ELR (cell line): Measurements from ENCODE around the gene DPH6.
"Not testable (repeated sequence)": the region's sequence is repeated elsewhere in the genome, so short reads cannot be mapped to it uniquely, and the experiment has no call there.

ENCODE experiments used
- DNase-seq: peaks from one replicate; pipeline ENCODE4 v3.0.0-alpha.2; 2015; ENCODE audit warnings: low read depth

Gene DPH6, protein sequence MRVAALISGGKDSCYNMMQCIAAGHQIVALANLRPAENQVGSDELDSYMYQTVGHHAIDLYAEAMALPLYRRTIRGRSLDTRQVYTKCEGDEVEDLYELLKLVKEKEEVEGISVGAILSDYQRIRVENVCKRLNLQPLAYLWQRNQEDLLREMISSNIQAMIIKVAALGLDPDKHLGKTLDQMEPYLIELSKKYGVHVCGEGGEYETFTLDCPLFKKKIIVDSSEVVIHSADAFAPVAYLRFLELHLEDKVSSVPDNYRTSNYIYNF

DNA sequence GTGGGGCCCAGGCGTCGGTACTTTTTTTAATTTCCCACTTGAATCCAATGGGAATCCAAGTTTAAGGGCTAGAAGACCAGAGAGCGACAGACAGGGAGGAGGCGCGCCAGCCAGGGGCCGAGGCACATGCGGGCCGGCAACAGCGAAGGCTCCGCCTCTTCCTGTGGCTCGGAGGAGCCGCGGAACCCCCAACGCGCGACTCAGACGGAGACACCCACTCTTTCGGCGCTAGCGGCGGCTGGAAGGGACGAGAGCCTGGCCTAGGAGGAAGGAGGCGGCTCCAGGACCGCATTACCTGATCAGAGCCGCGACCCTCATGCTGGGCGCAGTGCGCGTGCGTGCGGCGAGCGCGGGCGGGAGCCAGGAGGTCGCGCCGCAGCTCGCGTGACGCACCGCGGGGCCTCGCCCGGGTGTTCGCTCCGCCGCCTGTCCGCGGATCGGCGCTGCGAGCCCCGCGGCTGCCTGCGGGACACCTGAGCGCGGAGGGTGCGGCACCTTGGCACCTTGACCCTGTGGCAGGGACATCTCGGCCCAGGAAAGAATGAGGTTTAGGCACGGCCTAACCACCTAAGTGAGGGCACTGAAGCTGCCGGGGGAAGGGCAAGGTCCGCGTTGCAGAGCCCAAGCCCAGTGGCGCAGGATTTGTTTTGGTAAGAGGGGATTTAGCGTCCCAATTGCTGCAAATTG, at the start of gene DPH6:
Gene DPH6 (minus strand): TSS at position 342 of the 687 bp plus-strand sequence. CDS start 24 bp downstream, at position 318.
- DNase-seq = peak; percentile 88

DNA sequence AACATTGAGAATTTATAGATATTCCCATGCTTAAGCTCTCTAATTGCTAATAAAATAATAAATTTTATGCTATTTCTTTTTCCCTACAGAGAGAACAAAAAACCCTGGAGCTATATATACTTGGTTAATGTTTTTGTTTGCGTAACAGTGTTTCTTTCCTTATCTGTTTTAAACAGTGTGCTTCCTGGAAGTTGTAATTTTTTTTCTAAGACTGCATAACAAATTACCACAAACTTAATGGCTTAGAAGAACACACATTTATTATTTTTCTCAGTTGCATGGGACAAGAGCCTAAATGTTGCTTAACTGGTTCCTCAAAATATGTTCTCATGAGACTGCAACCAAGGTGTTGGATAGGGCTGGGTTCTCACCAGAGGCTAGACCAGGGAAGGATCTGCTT, 49.7 kb upstream of the DPH6 start:
- no peak for DNase-seq

DNA sequence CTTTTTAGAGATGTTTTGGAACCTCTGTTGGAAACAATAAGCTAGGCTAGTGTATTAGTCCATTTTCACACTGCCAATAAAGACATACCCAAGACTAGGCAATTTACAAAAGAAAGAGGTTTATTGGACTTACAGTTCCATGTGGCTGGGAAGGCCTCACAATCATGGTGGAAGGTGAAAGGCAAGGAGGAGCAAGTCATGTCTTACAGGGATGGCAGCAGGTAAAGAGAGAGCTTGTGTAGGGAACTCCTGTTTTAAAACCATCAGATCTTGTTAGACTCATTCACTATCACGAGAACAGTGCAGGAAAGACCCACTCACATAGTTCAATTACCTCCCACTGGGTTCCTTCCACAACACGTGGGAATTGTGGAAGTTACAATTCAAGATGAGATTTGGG, 46.0 kb upstream of the DPH6 start:
- not testable (repeated sequence) for DNase-seq

DNA sequence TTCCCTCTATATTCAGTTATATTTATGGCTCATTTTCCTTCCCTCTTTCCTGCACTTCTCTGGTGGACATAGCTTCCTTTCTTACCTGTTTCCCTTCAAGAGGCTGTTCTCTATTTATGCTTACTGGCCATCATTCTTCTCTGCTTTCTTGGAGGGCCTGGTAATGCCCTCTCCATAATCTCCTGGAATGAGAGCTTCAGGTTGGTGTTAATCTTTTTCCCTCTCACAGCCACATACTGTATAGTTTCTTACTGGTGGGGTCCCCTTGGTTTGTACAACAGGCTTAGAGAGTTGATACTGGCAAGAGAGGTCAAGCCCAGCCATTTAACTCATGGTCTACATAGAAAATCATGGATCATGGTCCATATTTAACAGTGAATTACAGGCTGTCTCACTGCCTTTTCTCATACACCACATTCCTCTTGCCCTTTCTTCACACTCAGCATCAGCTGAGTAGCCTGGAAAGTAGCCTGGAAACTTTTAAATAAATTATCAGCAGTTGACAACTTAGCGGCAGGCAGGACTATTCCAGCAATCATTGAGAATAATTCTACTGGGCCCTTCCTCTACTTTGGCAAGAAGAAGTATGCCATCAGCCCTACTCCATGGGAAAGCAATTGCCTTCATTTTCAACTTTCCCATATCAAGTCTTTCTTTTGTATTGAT, 38.0 kb upstream of the DPH6 start:
- DNase-seq = no peak

DNA sequence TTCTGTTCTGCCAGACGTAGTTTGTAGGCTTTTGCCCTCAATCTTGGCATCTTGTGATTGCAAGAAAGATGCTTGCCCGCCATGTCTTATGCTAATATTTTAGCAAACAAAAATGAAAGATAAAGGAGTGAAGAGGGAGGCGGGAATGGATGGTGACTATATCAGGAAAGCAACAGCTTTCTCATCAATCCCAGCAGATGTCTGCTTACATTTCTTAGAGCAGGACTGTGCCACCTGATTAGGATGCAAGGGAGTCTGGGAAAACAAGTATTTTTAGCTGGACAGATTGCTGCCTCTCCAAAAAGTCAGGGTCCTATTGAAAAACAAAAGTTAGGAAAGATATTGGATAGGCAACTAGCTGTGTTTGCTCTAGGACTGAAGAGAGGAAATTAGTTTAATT, 34.6 kb upstream of the DPH6 start:
- DNase-seq = no peak

DNA sequence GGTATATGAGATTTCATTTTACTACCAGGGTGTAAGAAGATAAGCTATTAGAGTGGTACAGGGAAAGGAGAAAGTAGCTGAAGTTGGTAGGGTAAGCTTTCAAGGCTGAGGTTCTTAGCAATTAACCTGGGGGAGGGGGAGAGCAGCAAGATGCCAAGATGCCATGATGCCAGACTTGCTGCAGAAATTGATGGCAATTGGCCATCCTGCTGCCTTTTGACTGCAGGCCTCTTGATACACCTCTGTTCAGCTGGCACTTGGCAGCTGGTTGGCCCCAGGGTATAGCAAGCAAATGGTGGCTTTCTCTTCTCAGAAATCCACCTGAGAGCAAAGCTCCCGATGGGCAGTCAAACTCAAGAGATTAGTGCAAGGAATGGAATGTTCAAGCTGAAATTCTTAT, 21.4 kb upstream of the DPH6 start:
- DNase-seq = no peak

DNA sequence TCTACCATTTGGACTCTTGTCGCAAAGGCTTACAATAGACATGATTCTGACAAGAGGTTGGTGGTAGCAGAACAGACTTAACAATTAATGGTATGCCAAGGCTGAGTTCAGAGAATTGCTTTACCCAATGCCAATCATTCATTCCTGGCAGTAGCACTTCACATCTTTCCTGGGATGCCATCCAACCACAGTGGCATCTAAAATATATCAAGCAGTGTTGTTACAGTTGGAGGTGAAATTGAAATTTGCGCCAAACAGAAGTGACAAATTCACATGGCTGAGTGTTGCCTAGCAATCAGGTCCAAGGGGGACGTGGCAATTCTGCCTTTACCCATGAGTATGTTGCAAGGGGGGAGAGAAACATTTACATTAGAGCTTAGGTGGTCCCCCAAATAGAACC, 21.0 kb upstream of the DPH6 start:
- DNase-seq = no peak

DNA sequence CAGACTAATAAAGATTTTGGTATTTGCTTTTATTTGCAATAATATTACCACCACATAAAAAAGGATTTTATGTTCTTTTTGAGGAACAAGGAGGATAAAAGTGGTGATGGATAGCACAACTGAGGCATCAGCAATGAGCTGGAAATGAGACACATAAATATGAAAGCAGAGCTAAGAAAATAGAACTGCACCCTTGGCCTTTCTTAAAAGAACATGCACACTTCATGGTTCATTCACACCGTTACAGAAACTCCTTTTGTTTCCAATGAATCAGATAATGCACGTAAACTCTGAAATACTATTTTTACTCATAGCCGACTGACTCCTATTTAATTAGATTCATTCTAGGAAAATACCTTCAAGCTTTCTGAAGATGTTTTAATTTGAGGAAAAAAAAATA, 19.9 kb upstream of the DPH6 start:
- no peak for DNase-seq

DNA sequence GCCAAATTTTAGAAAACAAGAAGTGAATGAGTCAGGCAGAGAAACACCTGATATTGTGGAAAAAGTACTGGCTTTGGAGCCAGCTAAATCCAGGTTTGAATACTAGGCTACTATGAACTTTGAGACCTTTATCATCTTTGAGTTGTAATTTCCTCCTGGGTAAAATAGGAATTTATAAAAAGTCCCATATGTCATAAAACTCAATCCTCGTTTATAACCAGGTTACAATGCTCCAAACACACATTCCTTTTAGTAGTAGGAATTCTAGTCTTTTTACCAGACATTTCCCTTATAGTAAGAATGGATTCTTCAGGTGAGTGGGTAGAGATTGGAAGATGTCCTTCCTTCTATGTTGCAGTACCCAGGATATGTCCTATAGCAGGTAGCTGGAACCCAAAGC, 16.7 kb upstream of the DPH6 start:
- DNase-seq = no peak

DNA sequence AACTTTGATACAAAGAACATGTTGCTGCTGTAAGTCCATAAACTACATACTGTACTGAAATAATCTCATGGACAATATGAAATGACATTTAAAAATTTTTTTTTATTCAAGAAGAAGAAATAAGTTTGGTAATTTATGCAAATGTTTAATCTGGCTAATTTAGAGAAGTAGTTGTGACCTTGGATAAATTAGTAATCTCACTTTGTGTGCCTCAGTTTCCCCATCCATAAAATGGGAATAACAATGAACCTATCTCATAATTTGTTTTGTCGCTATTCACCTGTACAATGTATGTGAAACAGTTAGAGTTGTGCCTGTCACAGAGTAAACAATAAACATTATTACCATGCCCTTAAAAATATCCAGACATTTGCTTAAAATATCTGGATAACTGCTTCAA, 15.3 kb upstream of the DPH6 start:
- no peak for DNase-seq

DNA sequence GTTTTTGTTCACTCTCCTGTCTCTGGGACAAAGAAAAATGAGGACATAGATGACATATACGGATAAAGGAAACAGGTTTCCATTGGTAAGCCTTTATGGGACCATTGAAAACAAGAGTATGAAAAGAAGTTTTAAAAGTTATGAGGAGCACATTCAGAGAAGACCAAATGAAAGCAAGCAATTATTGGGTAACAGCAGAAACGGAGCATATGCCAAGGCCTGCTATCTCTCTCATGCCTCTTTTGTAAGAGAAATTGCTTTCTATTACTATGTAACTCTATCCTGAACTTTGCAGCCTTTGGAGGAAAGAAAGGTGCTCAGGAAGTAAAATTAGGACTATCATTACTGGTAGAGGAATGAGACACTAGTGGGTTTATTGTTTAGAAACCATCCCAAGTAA, 14.9 kb upstream of the DPH6 start:
- DNase-seq = no peak

DNA sequence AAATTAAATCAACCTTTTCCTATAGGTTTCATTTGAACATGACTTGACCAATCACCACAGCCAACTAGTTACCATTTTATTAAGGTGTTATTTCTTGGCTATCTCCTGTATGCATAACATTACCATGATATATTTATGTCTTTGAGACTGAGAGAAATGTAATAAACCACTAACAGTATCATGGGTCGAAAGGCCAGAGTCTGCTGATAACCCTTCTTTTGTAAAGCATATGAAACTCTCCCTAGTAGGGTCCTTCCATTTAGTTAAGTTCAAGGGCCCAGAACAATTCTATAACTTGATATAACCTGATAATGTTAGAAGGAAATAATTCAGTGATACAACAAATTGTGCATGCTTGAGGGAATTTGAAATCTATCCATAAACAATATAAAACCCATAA, 14.3 kb upstream of the DPH6 start:
- DNase-seq = no peak

DNA sequence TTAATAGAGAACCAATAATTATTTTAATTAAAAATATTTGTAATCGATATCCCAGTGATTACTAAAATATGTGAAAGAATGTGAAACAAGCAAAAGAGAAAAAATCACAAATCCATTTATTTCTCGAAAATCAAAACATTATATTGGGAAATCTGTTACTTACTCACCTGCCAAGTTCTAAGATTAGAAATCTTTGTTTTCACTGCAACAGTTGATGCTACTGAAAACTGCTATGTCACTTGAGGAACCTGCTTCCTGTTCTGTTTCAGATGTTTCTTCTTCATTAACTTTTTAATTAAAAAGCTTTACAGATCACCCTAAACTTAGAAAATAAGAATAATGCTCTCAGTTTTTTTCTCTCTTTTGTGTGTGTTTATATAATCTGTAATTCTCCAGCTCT, 13.7 kb upstream of the DPH6 start:
- DNase-seq = no peak

DNA sequence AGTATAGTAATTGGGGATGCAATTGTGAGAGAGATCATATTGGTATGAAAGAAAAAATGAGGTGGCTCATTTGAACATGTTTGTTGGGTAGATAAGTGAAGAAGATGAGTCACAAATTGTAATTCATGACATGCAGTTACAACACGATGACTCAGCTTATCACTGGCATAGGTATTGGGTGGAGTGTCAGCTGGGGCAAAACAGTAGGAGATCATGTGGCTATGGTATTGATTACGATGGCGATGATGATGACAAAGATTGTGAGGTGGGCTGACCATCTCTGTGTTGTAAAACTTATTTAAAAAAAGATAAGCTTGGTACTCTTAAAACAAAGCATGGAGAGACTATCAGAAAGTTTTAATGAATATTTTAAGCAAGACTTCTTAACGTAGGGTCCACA, 11.6 kb upstream of the DPH6 start:
- peak; percentile 88 for DNase-seq

DNA sequence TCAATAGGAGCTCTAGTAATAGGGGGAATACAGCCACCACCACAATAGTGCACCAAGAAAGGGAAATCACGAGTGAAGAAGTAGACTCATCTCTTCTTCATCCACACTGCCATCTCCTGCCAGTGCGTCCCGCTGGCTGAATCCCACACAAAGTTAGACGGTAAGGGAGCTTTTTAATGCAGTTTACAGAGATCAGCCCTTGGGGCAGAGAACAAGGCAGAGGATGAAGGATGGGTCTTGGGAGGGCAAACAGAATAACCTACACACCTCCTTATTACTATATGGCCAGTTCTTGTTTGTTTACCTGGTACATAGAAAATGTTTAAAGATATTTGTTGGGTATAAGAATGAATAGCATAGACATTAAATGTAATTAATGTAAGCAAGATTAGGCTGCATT, 11.0 kb upstream of the DPH6 start:
- no peak for DNase-seq

DNA sequence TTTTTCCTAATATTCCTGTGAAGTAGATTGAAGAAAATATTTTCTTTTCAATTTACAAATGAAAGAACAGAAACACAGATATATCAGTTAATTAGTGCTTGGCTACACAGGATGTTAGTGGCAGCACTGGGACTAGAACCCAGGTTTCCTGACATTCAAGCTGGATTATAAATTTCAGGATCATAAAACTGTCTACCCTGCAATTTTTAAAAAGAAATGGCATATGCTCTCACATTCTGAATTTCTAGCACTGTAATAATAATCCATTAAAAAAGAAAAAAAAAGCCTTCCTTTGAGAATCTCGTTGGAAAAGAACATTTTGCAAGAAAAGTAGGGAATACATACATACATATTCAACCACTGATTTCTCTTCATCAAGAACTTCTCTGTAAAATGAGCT, 9.3 kb upstream of the DPH6 start:
- DNase-seq = no peak

DNA sequence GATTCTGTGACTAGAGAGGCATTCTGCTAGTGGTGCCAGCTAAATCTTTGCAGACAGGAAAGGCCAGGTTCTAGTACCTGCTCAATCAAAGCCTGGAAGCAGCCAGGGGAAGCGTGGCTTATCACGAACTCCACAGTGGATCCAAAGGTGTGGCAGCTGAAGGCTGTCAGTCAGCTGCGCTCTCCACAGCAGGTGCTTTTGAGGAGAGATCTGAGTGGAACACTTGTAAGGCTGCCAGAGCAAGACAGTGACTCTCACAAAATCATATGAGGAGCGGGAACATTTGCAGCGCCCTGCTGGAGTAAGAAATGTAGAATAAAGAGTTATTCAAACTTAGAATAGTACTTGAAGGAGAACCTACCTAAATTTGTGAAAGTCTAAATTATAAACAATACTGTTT, 5.0 kb upstream of the DPH6 start:
- no peak for DNase-seq

DNA sequence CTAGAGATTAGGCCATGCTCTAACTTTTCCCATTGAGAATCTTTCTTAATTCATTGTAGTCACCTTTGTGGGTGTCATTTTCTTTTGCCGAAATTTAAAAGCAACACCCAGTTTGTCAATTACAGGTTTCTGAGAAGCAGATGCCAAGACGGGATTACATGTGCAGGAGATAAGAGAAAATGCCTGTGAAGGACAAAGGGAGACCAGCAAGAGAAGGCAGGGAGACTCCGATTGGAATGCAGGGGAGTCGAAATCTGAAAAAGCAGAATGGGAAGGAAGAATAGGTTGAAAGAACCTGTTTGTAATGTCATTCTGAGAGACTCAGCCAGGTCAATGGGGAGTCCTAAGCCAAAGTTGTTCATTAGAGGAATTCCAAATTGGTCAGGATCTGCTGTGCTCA, 3.6 kb upstream of the DPH6 start:
- no peak for DNase-seq

DNA sequence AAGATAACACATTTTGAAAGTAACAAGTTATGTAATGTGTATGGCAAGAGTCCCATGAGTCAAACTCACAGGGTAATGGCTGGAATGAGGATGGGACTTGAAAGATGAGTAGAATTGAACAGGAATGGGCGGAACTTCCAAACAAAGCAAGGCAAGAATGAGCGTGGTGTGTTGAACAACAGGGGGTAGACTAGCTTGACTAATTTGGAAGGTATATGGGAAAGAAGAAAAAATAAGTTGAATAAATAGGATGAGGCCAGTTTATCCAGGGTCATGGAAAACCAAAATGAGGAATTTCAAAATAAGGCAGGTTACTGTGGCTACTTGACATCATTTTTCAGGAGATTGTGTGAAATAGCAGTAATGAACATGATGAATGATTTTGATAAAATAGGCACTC, 2.5 kb upstream of the DPH6 start:
- no peak for DNase-seq

DNA sequence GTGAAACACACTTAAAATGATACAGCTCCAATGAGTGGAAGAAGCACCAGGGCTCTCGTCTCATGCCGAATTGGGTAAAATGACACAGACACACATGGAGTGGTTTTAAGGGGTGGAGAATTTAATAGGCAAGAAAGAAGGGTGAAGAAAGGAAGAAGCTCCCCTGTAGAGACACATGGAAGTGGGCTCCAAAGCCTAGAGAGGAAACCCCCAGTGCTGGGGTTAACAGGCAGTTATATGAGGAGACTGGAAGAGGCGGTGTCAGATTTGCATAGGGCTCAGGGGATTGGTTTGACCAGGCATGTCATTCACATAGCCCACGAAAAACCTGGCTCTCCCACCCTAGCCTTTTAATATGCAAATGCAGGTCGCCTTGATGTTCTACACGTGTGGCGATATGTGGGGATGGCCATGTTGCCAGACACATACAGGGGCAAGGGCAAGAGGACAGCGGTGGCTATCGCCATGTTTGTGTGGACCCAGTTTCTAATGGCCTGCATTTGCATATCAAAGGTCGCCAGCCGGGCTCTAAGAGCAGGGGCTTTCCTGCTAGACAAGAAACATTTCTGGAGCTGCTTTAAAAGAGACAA, 1.9 kb upstream of the DPH6 start:
- DNase-seq = no peak

DNA sequence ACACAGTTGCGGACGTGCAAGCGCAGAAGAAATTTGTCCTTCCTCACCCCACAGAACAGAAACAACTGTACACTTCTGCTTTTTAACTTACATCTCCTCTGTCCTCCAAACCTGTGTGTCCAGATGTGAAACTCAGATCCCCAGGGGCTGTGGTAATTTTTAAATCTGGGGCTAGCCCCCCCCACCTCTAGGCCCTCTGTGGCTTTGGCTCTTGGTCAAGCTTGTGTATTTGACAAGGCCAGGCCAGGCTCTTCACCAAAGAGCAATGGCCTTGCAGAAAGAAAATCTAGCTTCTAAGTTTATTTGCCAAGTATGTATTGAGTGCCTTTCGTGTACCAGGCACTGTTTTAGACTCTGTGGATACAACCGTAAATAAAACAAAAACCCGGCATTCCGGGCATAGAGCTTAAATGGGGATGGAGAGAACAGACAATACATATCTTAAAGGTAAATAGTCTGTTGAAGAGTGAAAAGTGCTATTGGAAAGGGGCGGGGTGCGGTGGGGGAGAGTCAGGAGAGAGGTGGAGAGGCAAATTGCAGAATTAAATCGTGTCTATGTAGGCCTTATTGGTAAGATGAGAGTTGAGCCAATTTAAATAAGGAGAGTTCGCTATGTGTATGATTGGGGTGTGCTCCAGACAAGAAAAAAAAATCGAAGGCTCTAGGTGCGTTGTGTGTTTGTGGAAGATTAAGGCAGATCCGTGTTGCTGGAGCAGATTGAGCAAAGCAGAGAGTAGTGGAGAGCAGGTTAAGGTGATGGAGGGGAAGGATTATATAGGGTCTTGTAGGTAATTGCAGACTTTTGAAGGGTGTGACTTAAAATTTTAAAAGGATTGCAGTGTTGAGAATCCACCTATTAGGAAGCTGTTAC, 781 bp upstream of the DPH6 start:
- DNase-seq = no peak

DNA sequence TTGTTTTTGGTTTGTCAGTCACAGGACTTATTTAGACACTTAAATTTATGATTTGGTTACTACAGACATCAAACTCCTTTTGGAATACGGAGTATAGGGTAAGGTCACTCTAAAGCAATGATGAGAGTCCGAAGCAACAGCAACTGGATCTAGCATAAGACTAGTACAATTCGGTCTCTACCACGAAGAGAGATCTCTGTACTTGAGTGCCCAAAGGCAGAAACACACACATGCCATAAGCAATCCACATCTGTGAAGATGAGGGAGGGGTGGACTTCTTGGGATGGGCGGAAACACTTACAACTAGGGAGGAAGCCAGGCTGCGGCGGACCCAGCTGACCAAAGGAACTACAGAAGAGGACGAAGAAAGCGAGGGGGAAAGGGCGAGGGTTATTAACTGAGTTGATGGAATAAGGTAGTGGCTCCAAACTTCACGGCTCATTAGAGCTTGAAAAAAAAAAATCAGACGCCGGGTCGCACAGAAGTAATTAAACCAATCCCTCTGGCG, 595 bp downstream of the DPH6 start:
- peak; percentile 67 for DNase-seq
